HAP-1 (cell line): ENCODE data around the gene CCDC112.

Experiments
- DNase-seq, 2 experiments: peaks; one replicate each; pipeline ENCODE4 v3.0.0-alpha.2; 2016 to 2020; ENCODE audit warnings: low spot score in 2 of 2
- H3K27me3 ChIP-seq: fragments of 250-450 bp; sonication (Bioruptor Pico); 2 replicates; pipeline ENCODE4 v1.5.1; 2020; ENCODE audit warnings: low read depth, mild to moderate bottlenecking, moderate library complexity
- H3K36me3 ChIP-seq: fragments of 250-450 bp; sonication (Bioruptor Pico); replicated peaks from 2 replicates; pipeline ENCODE4 v1.5.1; 2020; ENCODE audit warnings: mild to moderate bottlenecking
- H3K4me1 ChIP-seq: fragments of 250-450 bp; sonication (Bioruptor Pico); 2 replicates; pipeline ENCODE4 v1.5.1; 2020; ENCODE audit warnings: mild to moderate bottlenecking
- H3K4me3 ChIP-seq: fragments of 250-450 bp; sonication (Bioruptor Pico); 2 replicates; pipeline ENCODE4 v1.5.1; 2020; ENCODE audit warnings: mild to moderate bottlenecking, moderate library complexity
- H3K9me3 ChIP-seq: fragments of 250-450 bp; sonication (Bioruptor Pico); 2 replicates; pipeline ENCODE4 v1.5.1; 2020; ENCODE audit warnings: mild to moderate bottlenecking, moderate library complexity
- in situ Hi-C: fragments of 300-500 bp; cut with MboI; formaldehyde crosslinking; loops from 3 replicates; pipeline ENCODE4 v1.14.3; 2020; ENCODE audit warnings: low sequenced_read_pairs, inconsistent platforms, mixed read lengths

Gene CCDC112

DNA sequence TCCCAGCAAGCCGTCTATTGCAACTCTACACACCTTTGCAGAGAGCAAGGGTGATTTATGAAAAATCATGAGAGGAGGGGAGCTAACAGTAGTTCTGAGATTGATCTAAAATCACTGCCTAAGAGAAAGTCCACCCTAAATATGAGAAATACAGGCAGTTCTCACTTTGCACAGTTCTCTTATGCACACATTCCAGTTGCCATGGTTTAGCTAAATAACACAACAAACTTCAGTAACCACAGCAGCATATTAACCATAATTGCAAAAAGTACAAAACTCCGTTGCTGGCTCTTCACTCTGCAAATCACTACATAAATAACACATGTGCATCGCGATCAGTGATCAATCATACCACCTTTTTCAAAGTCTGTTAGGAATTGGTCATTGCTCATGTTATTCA is 64.9 kb downstream of the CCDC112 start:
- Histone ChIP-seq H3K27me3 (no peaks in the 10 kb centered on the region), H3K4me1 (no peaks in the 10 kb centered on the region), H3K9me3 (no peaks in the 10 kb centered on the region), H3K4me3 (no peak overlapping the region), H3K36me3 (peaks cover 11% of the 10 kb centered on the region; the same call in 1 of the 2 replicates)
- in situ Hi-C loops, result no loop called here
- no peak for DNase-seq

- no peak for DNase-seq
- Histone ChIP-seq H3K4me1 (no peaks in the 10 kb centered on the region), H3K9me3 (no peaks in the 10 kb centered on the region), H3K4me3 (no peak overlapping the region), H3K27me3 (no peaks in the 10 kb centered on the region), H3K36me3 (peaks cover 11% of the 10 kb centered on the region; the same call in 1 of the 2 replicates)
- in situ Hi-C loops, result no loop called here
Measured at GRCh38 chr5:115229606-115230005, 66.8 kb downstream of the CCDC112 start.

- no peaks in the 10 kb centered on the region for H3K4me1 ChIP-seq
- in situ Hi-C loops, result no loop called here
- H3K9me3 ChIP-seq, result no peaks in the 10 kb centered on the region
- H3K36me3 ChIP-seq, result peaks cover 11% of the 10 kb centered on the region; the same call in 1 of the 2 replicates
- no peaks in the 10 kb centered on the region for H3K27me3 ChIP-seq
- no peak overlapping the region for H3K4me3 ChIP-seq
- DNase-seq, result no peak
Measured at GRCh38 chr5:115227281-115227680, 69.2 kb downstream of the CCDC112 start.
